ENCODE results near the gene CCL18.
"Not testable (repeated sequence)": the region's sequence is repeated elsewhere in the genome, so short reads cannot be mapped to it uniquely, and the experiment has no call there.

The CCL18 gene

GRCh38 chr17:36063786-36064541, at the start of gene CCL18:
Gene CCL18 (plus strand): TSS chr17:36064272. CDS start chr17:36064343, 71 bp downstream.
- no peak for DNase-seq

DNA sequence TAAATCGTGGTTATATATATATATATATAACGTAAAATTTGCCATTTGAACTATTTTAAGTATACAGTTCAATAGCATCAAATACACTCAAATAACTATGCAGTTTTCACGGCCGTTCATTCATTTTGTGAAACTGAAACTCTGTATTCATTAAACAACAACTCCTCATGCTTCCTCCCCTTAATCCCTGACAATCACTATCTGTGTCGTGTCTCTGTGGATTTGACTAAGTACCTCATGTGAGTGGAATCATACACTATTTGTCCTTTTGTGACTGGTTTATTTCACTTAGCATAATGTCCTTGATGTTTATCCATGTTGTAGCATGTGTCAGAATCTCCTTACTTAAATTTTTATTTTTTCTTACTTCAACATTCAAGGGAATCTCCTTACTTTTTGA, 49.1 kb upstream of the CCL18 start:
- DNase-seq, result peak; percentile 34

DNA sequence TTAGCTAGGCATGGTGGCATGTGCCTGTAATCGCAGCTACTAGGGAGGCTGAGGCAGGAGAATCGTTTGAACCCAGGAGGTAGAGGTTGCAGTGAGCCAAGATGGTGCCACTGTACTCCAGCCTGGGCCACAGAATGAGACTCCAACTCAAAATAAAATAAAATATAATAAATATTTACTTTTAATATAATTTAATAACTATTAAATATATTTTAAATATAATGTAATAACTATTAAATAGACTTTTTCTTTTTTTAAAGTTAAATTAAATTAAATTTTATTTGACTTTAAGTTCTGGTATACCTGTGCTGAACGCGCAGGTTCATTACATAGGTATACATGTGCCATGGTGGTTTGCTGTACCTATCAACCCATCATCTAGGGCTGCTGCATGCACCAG, 48.2 kb upstream of the CCL18 start:
- not testable (repeated sequence) for DNase-seq

GRCh38 chr17:36016555-36016954, 47.5 kb upstream of the CCL18 start:
- no peak for DNase-seq

- peak; percentile 91 for DNase-seq
Observed at GRCh38 chr17:36017799-36018198, 46.3 kb upstream of the CCL18 start, which contains the start of gene CCL23. Gene CCL23 (minus strand): TSS chr17:36017972. CDS start chr17:36017897, 75 bp downstream.

DNA sequence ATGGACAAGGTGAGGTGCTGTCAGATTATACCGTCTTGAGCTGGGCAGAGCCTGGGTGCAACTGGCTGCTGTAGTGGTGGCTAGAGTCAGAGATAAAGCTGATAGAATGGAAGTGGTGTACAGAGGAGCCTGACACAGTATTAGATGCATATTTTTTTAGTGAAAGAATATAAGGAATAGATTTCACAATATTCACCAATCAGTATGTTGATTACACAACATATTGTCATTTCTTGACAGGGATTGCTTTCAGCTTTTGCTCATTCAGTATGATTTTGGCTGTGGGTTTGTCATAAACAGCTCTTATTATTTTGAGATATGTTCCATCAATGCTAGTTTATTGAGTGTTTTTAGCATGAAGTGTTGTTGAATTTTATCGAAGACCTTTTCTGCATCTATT, 44.6 kb upstream of the CCL18 start:
- DNase-seq, result no peak

DNA sequence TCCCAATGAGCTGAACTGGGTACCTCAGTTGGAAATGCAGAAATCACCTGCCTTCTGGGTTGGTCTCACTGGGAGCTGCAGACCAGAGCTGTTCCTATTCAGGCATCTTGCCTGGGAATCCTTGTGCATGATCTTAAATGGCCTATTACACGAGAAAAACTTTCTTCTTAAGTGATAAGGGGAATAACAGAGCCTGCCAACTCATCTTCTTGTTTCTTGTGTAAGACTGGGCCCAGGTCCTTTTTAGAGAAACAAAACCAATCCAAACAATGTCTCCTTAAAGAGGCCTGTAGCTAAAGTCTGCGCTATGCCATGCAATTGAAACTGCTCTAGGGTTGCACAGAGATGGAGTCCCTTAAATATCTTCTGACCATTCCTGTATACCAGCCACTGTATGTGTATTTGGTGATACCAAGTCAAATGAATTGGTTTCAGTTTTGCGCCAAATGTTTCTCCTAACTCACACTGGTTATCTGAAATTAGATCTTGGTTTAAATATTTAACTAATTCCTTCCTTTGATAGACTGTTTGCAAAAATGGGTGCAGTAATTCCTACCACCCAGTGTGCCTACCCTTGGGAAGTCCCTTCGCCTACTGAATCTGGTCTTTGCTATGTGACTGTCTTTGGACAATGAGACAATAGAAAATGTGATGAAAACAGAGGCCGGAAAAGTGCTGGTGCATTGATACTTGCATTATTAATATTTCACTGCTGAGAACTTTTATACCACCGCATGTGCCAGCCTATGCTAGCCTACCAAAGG, 39.8 kb upstream of the CCL18 start:
- peak; percentile 37 for DNase-seq

DNA sequence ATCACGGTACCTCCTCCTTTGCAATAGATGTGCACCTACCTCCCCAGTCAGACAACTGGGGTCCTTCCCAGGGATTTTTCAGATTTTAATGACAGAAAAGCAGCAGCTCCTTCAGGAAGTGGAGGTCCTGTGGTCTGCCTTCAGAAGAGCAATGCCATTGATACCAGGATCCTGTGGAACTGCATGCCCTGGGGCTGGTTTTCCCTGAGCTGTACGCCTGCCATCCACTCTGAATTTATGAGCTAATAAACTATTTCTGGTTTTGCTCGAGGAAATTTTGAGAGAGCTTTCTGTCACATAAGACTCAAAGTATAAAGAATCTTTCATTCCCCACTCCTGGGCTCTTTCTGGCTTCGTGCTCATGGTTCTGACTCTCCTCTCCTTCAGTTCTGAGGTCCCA, 36.3 kb upstream of the CCL18 start:
- DNase-seq, result no peak

GRCh38 chr17:36030956-36031355, 33.1 kb upstream of the CCL18 start:
- DNase-seq, result peak; percentile 25

DNA sequence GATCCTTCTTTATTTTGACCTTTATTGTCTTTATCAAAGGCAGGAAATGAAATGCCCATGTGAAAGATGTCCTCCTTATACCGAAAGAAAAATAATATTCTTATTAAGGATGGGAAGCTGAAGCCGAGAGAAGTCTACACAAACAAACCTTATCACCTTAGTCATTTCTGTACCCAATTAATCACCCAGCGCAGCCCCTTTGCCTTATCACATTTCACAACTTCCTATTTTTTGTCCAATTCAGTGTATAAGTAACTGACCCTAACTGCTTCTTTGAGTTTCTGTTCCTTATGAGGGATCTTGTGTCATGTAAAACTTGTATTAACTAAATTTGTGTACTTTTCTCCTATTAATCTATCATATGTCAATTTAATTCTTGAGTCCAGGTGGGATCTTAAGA, 29.9 kb upstream of the CCL18 start:
- DNase-seq, result peak; percentile 97

- peak; percentile 95 for DNase-seq
Observed at GRCh38 chr17:36036235-36036634, 27.8 kb upstream of the CCL18 start.

DNA sequence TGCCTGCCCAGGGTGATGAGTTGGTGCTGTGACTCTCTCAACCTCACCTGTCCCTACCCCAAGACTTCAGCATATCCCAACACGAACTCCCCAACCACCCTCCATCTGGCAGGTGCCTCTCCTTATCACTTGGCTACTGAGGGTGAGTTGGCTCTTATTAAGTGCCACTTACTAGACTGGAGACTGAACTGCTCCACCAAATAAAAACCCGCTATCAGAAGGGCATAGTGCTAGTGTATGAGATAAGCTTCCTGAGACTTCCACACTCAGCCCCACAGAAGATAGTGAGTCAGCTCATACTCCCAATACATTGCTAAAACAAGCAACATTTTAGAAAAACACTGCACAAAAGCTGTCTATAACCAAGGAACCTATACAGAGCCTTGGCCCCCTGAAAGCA, 16.0 kb upstream of the CCL18 start:
- DNase-seq, result no peak

DNA sequence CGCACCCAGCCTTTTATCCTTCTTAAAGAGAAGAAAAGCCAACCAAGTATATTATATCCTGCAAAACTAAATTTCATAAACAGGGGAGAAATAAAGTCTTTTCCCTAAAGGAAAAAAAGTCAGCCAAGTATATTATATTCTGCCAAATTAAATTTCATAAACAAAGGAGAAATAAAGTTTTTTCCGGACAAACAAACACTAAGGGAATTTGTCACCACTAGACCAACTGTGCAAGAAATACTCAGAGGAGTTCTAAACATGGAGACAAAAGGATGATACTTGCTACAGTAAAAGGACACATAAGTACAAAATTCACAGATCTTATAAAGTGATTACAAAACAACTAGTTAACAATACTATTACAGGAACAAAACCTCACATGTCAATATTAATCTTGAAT, 14.4 kb upstream of the CCL18 start:
- DNase-seq, result no peak

DNA sequence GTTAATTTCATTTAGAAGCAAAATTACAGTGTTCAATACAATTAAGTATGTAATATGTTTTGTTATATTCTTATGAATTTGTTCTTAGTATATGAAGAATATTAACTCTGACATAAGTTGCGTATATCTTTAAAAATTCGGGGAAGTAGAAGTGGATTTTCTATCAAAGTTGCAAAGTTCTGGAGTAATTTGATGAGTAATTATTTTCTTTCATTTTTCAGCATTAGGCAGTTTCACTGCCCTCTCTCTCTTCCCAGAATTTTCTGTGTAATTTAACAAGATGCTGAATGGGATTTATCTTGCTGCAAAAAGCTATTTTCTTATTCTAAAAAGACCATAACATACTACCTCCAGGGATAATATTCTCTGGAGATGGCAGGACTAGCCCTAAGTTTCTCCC, 8.9 kb upstream of the CCL18 start:
- no peak for DNase-seq

GRCh38 chr17:36055921-36056520, 8.1 kb upstream of the CCL18 start:
- DNase-seq, result no peak

- DNase-seq, result peak; percentile 48
Observed at GRCh38 chr17:36057911-36058310, 6.2 kb upstream of the CCL18 start.

- DNase-seq, result peak; percentile 10
Observed at GRCh38 chr17:36059406-36059805, 4.7 kb upstream of the CCL18 start.

- no peak for DNase-seq
Observed at GRCh38 chr17:36060816-36061215, 3.3 kb upstream of the CCL18 start.

- peak; percentile 30 for DNase-seq
Observed at GRCh38 chr17:36066365-36066985, 2.4 kb downstream of the CCL18 start.

GRCh38 chr17:36068524-36068923, 4.5 kb downstream of the CCL18 start:
- peak; percentile 37 for DNase-seq

DNA sequence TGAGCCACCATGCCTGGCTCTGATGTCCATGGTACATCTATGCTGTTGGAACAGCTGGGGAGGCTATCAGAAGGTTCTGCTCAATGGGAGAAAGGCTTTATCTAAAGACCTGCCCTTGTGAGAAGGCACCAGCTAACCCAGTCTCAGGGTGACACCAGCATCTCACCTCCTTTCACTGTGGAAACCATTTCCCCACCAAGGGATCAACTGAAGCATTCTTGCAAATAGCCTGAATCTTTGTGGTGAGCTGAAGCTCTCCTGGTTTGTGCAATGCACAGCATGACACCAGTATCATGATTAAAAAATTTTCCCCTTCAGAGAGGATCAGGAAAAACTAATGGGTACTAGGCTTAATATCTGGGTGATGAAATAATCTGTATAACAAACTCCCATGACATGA, 5.1 kb downstream of the CCL18 start:
- peak; percentile 6 for DNase-seq

DNA sequence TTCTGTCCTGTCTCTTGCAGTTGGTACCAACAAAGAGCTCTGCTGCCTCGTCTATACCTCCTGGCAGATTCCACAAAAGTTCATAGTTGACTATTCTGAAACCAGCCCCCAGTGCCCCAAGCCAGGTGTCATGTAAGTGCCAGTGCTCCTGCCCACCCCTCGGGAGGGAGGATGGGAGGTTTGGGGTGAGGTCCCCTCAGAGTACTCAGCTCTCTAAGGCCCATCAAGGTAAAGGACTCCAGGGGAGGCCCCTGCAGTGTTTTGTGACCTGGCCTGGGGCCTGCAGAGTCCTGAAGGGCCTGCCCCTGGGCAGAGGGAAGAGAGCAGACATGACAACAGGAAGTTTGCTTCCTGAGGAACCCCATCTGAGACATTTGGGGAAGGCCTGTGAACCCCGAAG, 6.4 kb downstream of the CCL18 start:
- DNase-seq, result no peak

DNA sequence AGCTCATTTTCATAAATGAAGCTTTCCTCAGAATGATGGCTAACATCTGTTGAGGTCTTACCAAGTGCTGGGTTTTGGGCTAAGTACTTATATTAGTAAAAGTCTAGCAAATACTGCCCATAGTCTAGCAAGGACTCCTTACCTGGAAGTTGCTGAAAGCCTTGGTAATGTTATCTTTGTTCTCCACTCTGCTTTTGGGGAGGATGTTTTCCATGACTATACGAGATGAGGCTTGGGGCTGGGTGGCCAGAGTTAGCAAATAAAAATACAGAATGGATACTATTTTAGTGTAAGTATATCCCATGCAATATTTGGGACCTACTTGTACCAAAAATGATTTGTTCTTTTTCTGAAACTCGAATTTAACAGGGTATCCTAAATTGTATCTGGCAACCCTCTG, 7.7 kb downstream of the CCL18 start:
- no peak for DNase-seq
